Measurements from ENCODE around the gene PCDHB14. TPM values are rescaled to one million over a fixed set of nuclear protein-coding genes. Genes with fewer than 3 reads are reported as not detected.
"Not testable (repeated sequence)": the region's sequence is repeated elsewhere in the genome, so short reads cannot be mapped to it uniquely, and the experiment has no call there.

PCDHB14 gene
- total RNA-seq, 1 donor from 2014 or later: 16.5 TPM

GRCh38 chr5:141192110-141192725 lies 30.9 kb upstream of the PCDHB14 start, which contains the start of gene PCDHB10:
PCDHB10 (plus strand) TSS chr5:141192353; CDS start chr5:141192553, 200 bp downstream.
- Mint-ChIP-seq H3K4me1 (ENCODE audit: low read depth, unreplicated experiment) (no peaks in the 10 kb centered on the region), H3K27me3 (ENCODE audit: unreplicated experiment) (peaks cover 12% of the 10 kb centered on the region), H3K9me3 (ENCODE audit: unreplicated experiment) (peaks cover 33% of the 10 kb centered on the region), H3K36me3 (ENCODE audit: unreplicated experiment) (peaks cover 61% of the 10 kb centered on the region), H3K4me3 (ENCODE audit: unreplicated experiment) (peak within 1 kb of the TSS; percentile 86), H3K27ac (ENCODE audit: unreplicated experiment) (peak within 1 kb of the TSS; percentile 82)
- TF ChIP-seq, protein P1, sequence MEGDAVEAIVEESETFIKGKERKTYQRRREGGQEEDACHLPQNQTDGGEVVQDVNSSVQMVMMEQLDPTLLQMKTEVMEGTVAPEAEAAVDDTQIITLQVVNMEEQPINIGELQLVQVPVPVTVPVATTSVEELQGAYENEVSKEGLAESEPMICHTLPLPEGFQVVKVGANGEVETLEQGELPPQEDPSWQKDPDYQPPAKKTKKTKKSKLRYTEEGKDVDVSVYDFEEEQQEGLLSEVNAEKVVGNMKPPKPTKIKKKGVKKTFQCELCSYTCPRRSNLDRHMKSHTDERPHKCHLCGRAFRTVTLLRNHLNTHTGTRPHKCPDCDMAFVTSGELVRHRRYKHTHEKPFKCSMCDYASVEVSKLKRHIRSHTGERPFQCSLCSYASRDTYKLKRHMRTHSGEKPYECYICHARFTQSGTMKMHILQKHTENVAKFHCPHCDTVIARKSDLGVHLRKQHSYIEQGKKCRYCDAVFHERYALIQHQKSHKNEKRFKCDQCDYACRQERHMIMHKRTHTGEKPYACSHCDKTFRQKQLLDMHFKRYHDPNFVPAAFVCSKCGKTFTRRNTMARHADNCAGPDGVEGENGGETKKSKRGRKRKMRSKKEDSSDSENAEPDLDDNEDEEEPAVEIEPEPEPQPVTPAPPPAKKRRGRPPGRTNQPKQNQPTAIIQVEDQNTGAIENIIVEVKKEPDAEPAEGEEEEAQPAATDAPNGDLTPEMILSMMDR (IDR thresholded peaks at IDR 0.05; ENCODE audit: partially characterized antibody, unreplicated experiment): peak; percentile 64
- DNase-seq: peak; percentile 74

DNA sequence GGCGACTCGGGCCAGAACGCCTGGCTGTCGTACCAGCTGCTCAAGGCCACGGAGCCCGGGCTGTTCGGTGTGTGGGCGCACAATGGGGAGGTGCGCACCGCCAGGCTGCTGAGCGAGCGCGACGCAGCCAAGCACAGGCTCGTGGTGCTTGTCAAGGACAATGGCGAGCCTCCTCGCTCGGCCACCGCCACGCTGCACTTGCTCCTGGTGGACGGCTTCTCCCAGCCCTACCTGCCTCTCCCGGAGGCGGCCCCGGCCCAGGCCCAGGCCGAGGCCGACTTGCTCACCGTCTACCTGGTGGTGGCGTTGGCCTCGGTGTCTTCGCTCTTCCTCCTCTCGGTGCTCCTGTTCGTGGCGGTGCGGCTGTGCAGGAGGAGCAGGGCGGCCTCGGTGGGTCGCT lies 28.8 kb upstream of the PCDHB14 start:
- not testable (repeated sequence) for H3K4me1 Mint-ChIP-seq (ENCODE audit: low read depth, unreplicated experiment); H3K27me3 Mint-ChIP-seq (ENCODE audit: unreplicated experiment); DNase-seq; H3K27ac Mint-ChIP-seq (ENCODE audit: unreplicated experiment)
- Mint-ChIP-seq H3K4me3 (ENCODE audit: unreplicated experiment) (peak overlapping the region; percentile 30), H3K36me3 (ENCODE audit: unreplicated experiment) (peaks cover 58% of the 10 kb centered on the region), H3K9me3 (ENCODE audit: unreplicated experiment) (peaks cover 29% of the 10 kb centered on the region)

DNA sequence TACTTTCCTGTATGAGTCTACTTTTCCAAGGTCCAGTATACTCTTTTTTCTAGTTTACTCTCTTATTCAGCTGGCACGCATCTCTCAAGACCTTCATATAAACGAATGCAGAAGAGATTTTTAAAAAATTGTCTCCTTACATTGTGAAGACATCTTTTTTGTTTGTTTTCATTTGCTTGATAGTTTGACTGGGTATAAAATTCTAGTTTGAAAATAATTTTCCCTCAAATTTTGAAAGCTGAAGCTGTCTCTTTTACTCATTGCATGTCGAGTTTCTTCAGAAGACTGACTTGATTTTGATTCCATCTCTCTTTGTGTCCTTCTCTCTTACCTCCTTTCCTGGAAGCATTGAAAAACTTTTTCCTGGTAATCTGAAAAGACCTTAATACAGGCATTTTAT lies 26.8 kb upstream of the PCDHB14 start:
- peaks cover 8% of the 10 kb centered on the region for H3K27me3 Mint-ChIP-seq (ENCODE audit: unreplicated experiment)

GRCh38 chr5:141199359-141200235 lies 23.5 kb upstream of the PCDHB14 start, which contains the start of gene PCDHB11:
PCDHB11 (plus strand) TSS chr5:141199627; CDS start chr5:141199775, 148 bp downstream.
- no peak for DNase-seq
- Mint-ChIP-seq H3K4me1 (ENCODE audit: low read depth, unreplicated experiment) (no peaks in the 10 kb centered on the region), H3K9me3 (ENCODE audit: unreplicated experiment) (peaks cover 17% of the 10 kb centered on the region), H3K27me3 (ENCODE audit: unreplicated experiment) (peaks cover 3% of the 10 kb centered on the region), H3K36me3 (ENCODE audit: unreplicated experiment) (peaks cover 50% of the 10 kb centered on the region), H3K27ac (ENCODE audit: unreplicated experiment) (peak within 1 kb of the TSS; percentile 57), H3K4me3 (ENCODE audit: unreplicated experiment) (peak within 1 kb of the TSS; percentile 78)
- TF ChIP-seq, protein P1 (IDR thresholded peaks at IDR 0.05; ENCODE audit: partially characterized antibody, unreplicated experiment): peak; percentile 23

More for the DNA sequence above, 26.8 kb upstream of the PCDHB14 start:
- H3K4me1 Mint-ChIP-seq (ENCODE audit: low read depth, unreplicated experiment): no peaks in the 10 kb centered on the region
- TF ChIP-seq, protein P1 (IDR thresholded peaks at IDR 0.05; ENCODE audit: partially characterized antibody, unreplicated experiment): no peak
- DNase-seq: no peak
- H3K9me3 Mint-ChIP-seq (ENCODE audit: unreplicated experiment): peaks cover 29% of the 10 kb centered on the region
- H3K4me3 Mint-ChIP-seq (ENCODE audit: unreplicated experiment): no peak overlapping the region
- H3K36me3 Mint-ChIP-seq (ENCODE audit: unreplicated experiment): peaks cover 67% of the 10 kb centered on the region
- no peak overlapping the region for H3K27ac Mint-ChIP-seq (ENCODE audit: unreplicated experiment)

- not testable (repeated sequence) for H3K4me3 Mint-ChIP-seq (ENCODE audit: unreplicated experiment); DNase-seq; H3K27me3 Mint-ChIP-seq (ENCODE audit: unreplicated experiment); H3K27ac Mint-ChIP-seq (ENCODE audit: unreplicated experiment); H3K4me1 Mint-ChIP-seq (ENCODE audit: low read depth, unreplicated experiment)
- Mint-ChIP-seq H3K36me3 (ENCODE audit: unreplicated experiment) (peaks cover 42% of the 10 kb centered on the region), H3K9me3 (ENCODE audit: unreplicated experiment) (peaks cover 17% of the 10 kb centered on the region)
Measured at GRCh38 chr5:141201126-141201525, 22.0 kb upstream of the PCDHB14 start.

- peaks cover 13% of the 10 kb centered on the region for H3K9me3 Mint-ChIP-seq (ENCODE audit: unreplicated experiment)
- peaks cover 37% of the 10 kb centered on the region for H3K36me3 Mint-ChIP-seq (ENCODE audit: unreplicated experiment)
- H3K4me1 Mint-ChIP-seq (ENCODE audit: low read depth, unreplicated experiment); H3K27ac Mint-ChIP-seq (ENCODE audit: unreplicated experiment); DNase-seq; H3K4me3 Mint-ChIP-seq (ENCODE audit: unreplicated experiment); H3K27me3 Mint-ChIP-seq (ENCODE audit: unreplicated experiment): not testable (repeated sequence)
Measured at GRCh38 chr5:141201646-141202045, 21.5 kb upstream of the PCDHB14 start.

Data from glutamatergic neuron (in vitro differentiated cells).